ENCODE results near the gene CTNND2.
"Not testable (repeated sequence)": the region's sequence is repeated elsewhere in the genome, so short reads cannot be mapped to it uniquely, and the experiment has no call there.

CTNND2 gene

DNA sequence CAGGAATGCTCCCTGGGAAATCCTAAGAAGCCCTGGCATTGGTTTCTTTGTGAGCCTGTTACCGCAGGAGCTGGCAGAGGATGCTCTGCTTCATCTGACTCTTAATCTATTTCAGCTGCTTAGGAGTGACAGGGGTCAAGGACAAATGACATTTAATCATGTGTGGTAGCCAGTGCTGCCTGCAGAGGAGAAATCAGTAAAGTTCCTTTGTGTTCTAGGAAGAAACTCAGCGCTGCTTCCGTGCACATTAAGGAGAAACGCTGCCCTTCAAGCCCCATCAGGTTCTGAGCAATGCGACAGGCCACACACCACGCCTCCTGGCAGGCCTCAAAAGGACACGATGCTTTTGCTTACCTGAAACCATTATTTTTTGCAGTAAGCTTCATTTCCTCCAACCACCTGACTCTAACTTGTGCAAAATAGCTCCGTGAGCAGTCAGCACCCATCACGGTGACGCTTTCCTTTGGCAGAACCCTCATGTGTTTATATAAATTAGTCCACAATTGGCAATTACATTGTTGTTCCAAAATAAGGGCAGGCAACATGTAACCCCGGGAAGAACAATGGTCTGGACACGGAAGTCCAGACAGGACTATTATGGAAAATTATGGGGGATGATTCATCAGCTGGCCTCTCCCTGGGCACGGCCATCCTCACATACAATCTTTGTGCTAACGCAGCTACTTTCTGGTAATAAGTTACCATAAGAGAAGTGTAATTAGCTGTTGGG, 755.3 kb downstream of the CTNND2 start:
- peak; percentile 66 for DNase-seq

DNA sequence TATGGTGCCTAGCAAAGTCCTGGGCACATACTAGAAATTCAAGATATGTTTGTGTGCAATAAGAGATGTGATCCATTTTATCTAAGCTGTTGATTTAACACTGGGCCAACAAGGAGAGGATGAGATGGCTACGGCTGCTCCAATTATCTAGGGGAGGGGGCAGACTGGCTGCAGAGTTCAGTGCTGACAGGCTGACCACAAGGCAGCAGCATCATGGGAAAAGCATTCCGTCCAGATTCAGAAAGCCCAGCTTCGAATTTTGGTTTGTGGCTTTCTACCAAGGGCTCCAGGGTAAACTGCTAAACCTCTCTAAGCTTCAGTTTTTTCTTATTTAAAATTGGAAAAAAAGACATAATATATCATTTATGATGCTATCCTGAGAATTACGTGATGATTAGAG, 758.1 kb downstream of the CTNND2 start:
- DNase-seq = no peak

DNA sequence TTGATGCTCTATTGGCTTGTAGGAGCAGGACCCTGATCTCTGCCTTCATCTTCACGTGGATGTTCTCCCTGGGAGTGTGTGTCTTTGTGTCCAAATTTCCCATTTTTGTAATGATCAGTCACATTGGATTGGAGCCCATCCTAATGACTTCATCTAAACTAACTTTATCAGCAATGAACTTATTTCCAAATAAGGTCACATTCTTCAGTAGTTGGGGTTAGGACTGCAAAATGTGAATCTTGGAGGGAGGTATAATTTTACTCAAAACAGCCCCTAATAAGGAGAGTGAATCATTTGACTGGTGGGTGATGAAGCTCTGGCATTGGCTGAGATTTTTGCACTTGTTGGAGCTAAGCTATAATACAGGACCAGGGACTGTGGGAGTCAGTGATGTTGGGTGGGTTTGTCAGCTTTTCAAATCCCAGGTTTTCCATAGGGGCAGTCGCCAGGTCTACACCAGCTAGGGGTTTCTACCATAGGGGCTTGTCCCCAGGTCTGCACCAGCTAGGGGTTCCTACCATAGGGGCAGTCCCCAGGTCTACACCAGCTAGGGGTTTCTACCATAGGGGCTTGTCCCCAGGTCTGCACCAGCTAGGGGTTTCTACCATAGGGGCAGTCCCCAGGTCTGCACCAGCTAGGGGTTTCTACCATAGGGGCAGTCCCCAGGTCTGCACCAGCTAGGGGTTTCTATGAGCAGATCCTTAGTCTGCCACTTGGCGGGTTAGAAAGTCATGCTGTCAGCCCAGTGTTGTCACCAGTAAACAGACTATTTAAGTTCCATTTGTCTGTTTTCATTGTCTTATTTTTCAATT, 760.6 kb downstream of the CTNND2 start:
- no peak for DNase-seq

DNA sequence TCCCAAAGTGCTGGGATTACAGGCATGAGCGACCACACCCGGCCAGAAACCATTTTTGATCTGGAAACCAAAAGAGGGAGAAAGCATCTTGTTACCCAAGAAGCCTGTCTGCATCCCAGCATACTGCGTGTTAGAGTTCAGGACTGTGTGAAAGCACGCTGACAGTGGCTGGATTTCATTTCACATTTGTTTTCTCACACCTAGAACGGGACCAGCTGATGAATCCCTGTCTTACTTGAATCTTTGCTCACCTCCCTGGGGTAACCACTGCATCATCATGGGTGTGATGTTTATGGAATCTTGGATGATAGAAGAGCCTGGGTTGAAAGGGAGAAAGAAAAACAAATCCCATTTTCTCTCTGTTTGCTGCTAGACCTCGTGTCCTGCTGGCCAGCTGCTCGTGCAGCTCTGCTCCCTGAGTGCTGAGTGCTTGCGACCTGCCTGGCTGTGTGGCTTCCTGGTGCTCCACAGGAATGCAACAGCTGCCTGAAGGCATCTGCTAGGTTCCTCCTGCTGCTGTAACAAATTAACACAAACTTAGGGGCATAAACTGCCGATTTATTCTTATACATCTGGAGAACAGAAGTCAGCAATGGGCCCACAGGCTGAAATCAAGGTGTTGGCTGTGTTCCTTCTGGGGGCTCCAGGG, 764.9 kb downstream of the CTNND2 start:
- DNase-seq = no peak

GRCh38 chr5:11130131-11130530, 774.1 kb downstream of the CTNND2 start:
- peak; percentile 34 for DNase-seq

DNA sequence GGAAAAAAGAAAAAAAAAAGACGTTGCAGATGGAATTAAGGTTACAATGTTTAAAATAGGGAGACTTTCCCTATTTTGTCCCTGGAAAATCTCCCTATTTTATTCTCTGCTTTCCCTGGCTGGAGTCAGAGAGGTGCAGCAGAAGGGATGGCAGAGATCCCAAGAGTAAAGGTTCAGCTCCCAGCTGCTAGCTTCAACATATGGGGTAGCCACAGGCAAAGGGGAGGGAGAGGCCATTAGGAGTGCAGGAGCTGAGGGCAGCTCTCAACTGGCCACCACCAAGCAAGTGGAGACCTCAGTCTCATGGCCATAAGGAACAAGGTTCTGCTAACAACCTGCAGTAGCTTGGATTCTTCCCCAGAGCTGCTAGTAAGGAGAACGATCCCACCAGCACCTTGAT, 776.2 kb downstream of the CTNND2 start:
- DNase-seq = peak; percentile 20

DNA sequence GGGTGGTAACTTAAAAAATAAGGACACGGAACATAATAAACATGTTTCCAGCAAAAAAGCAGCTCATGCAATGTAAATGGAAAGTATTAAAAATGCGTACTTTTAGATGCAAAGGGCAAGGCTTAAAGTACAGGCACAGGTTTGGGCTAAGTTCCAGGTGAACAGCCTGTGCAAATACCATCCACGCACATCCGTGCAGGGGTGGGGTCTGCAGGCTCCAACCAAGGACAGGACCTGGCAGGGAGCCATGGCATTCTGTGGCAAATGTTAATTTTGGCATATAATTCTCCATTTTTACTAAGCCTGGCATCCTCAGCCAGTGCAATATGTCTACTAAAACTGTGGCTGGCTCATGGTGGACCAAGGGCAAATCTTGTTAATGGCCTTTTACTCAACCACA, 777.4 kb downstream of the CTNND2 start:
- DNase-seq = no peak

DNA sequence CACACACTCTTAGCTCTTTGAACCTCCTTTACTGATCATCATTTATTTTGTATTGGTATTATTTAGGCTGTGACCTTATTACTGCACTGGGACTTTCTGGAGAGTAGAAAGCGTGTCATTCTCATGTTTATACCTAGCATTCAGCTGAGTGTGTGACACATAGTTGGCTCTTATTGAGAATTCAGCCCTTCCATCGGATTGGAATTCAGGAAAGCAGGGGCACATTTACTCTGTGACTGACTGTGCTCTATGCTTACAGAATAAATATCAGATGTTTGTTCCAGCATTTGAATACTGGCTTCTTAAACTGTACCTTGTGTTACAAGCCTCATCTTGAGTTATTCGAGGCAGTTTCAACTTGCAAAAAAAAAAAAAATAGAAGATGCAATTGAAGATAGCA, 782.4 kb downstream of the CTNND2 start:
- no peak for DNase-seq

DNA sequence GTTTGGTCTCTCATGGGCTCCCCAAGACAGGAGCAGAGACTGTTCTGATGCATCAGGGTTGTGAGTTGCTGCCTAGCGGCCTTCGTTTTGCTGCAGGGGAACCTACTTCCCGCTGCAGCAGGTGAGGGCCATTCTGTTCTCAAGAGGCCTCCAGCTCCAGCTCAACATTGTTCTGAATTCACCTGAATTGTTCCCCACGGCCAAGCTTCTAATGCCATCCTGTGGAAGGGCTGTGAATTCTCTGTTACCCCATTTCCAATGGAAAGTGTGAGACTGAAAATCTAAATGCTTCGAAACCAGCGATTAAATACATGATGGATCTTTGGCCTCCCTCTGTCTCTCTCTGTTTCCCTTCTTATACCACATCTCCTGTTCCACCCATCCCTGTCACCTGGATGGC, 794.1 kb downstream of the CTNND2 start:
- no peak for DNase-seq

GRCh38 chr5:11105696-11106095, 798.5 kb downstream of the CTNND2 start:
- DNase-seq = no peak

GRCh38 chr5:11104651-11105112, 799.6 kb downstream of the CTNND2 start:
- DNase-seq = peak; percentile 46

DNA sequence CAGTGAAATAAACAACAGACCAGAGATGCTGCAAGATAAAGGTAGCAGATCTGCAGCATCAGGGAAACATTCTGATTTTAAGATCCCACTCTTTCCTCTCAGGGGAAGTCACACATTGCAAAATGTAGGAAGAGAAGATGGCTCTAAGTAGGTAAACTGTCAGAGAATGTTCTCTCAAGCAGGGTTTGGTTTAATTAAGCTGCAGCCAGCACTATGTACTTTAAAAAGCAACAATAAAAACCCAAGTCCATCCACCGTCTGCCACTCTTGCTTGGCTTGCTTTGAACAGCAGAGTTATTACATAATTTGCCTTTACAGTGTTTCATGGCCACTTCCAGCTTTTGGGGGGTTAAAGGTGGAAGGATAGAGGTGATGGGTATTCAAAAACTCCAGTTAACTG, 800.0 kb downstream of the CTNND2 start:
- no peak for DNase-seq

DNA sequence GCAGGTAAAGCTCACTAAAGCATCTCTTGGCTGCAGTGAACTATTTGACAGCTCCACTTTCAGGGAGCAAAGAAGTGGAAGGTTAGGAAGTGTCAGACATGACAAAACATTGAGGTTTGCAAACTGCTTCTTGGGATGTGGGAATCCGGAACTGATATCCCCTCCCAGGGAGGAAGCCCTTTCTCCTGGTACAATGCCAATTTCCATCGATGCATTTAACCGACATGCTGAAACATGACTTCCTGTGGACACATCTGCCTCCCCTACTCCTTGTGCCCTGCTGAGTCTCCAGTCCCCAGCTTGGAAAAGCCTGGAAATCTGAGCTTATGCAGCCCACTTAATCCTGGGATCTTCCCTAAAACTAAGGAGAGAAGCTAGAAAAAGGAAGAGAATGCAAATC, 820.1 kb downstream of the CTNND2 start:
- no peak for DNase-seq

GRCh38 chr5:11082404-11082945, 821.8 kb downstream of the CTNND2 start:
- DNase-seq = no peak

- no peak for DNase-seq
Observed at GRCh38 chr5:11076945-11077613, 827.2 kb downstream of the CTNND2 start.

DNA sequence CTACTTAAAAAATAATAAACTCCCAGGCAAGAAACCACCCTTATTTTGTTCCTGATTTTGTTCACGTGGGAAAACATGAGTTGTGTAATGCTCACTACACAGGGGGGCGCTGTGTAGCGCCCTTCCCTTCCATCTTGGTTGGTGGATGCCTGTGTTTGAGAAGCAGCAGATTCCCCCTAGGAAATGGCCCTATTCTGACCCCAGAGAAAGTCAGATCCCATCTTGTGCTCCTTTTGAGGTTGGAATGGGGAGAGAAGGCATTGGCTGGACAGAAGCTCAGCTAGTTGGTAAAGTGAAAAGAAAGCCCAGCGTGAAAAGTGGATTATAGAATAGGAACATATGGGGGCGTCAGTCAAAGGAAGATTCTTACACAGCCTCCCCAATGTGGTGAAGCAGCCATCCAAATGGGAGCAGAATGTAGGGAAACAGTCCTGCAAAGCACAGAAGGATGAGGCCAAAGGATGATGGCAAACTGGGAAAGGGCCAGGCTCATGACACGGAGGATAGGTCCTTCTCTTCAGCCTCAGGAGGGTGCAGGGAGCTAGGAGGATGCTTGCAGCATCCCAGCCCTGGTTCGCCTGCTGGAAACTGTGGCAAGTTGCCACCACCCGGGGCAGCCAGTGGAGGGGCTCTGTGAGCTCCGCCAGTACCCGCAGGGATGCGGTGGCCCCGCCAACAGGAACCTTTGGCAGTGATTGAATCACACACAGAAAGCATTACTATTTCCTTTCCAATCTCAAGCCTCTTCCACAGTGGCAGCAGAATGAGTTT, 829.0 kb downstream of the CTNND2 start:
- no peak for DNase-seq

- DNase-seq = no peak
Observed at GRCh38 chr5:11072568-11072967, 831.7 kb downstream of the CTNND2 start.

DNA sequence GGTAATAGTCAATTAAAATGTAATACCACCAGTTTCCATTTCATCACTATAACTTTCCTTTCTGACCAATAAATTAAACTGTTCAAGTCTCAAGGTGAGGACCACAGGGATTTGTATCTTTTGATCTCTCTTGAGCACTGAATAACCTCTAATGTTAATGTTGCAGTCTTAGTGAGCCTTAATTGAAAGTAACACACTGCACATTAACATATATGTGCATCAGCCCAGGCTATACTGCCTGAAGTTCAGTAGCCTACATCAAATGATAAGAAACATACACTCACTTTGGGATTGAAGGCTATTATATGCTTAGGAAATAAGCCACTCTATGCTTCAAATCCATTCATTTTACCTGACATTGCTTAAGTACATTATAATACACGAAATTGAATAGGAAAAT, 832.2 kb downstream of the CTNND2 start:
- no peak for DNase-seq

GRCh38 chr5:11069041-11069440, 835.2 kb downstream of the CTNND2 start:
- no peak for DNase-seq

DNA sequence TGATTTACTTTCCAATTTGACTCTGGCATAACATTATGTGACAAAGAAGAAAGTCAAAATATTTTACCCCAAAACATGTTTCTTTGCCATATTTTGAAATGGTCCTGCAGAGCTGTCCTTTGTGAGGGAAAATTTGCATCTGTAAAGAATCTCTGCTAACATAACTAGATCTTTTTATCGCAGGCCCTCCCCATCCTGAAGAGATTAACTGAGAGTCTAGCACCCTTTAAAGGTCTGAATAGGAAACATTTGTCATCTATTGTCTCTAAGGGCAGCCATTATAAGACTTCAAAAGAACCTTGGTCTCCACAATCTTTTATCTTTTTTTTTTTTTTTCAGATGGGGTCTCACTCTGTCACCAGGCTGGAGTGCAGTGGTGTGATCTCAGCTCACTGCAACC, 838.5 kb downstream of the CTNND2 start:
- DNase-seq = not testable (repeated sequence)

- no peak for DNase-seq
Observed at GRCh38 chr5:11064763-11065450, 839.3 kb downstream of the CTNND2 start.
